Activated naive CD8-positive, alpha-beta T cell (primary cell): ENCODE results near the gene DNAH10.

Source experiments
- H3K27ac Mint-ChIP-seq: one replicate; pipeline ENCODE4 v1.8.0; 2021; ENCODE audit warnings: mixed read lengths
- H3K27me3 Mint-ChIP-seq: one replicate; pipeline ENCODE4 v1.8.0; 2021; ENCODE audit warnings: mixed read lengths
- H3K36me3 Mint-ChIP-seq: one replicate; pipeline ENCODE4 v1.8.0; 2021; ENCODE audit warnings: mixed read lengths
- H3K4me1 Mint-ChIP-seq: one replicate; pipeline ENCODE4 v1.8.0; 2021; ENCODE audit warnings: low read depth, mixed read lengths
- H3K4me3 Mint-ChIP-seq: one replicate; pipeline ENCODE4 v1.8.0; 2021; ENCODE audit warnings: mild to moderate bottlenecking, mixed read lengths
- H3K9me3 Mint-ChIP-seq: one replicate; pipeline ENCODE4 v1.8.0; 2021; ENCODE audit warnings: low read depth, mixed read lengths

Gene DNAH10

GRCh38 chr12:123731596-123731995, 30.5 kb upstream of the DNAH10 start:
- Mint-ChIP-seq H3K27ac (peak overlapping the region; percentile 12), H3K36me3 (peaks cover 22% of the 10 kb centered on the region), H3K27me3 (no peaks in the 10 kb centered on the region), H3K4me3 (no peak overlapping the region), H3K4me1 (peaks cover 6% of the 10 kb centered on the region), H3K9me3 (no peaks in the 10 kb centered on the region)

GRCh38 chr12:123732251-123732650, 29.9 kb upstream of the DNAH10 start:
- H3K9me3 Mint-ChIP-seq = no peaks in the 10 kb centered on the region
- peaks cover 8% of the 10 kb centered on the region for H3K4me1 Mint-ChIP-seq
- peaks cover 22% of the 10 kb centered on the region for H3K36me3 Mint-ChIP-seq
- no peaks in the 10 kb centered on the region for H3K27me3 Mint-ChIP-seq
- no peak overlapping the region for H3K4me3 Mint-ChIP-seq
- peak overlapping the region; percentile 12 for H3K27ac Mint-ChIP-seq

- H3K4me3 Mint-ChIP-seq = no peak overlapping the region
- no peaks in the 10 kb centered on the region for H3K9me3 Mint-ChIP-seq
- H3K4me1 Mint-ChIP-seq = peaks cover 8% of the 10 kb centered on the region
- peaks cover 24% of the 10 kb centered on the region for H3K36me3 Mint-ChIP-seq
- peak overlapping the region; percentile 68 for H3K27ac Mint-ChIP-seq
- H3K27me3 Mint-ChIP-seq = no peaks in the 10 kb centered on the region
Observed at GRCh38 chr12:123733229-123733628, 28.9 kb upstream of the DNAH10 start.

- H3K4me1 Mint-ChIP-seq = peaks cover 8% of the 10 kb centered on the region
- H3K4me3 Mint-ChIP-seq = no peak overlapping the region
- peak overlapping the region; percentile 46 for H3K27ac Mint-ChIP-seq
- H3K27me3 Mint-ChIP-seq = no peaks in the 10 kb centered on the region
- peaks cover 23% of the 10 kb centered on the region for H3K36me3 Mint-ChIP-seq
- H3K9me3 Mint-ChIP-seq = no peaks in the 10 kb centered on the region
Observed at GRCh38 chr12:123734268-123734667, 27.8 kb upstream of the DNAH10 start.

GRCh38 chr12:123741937-123742572, 20.0 kb upstream of the DNAH10 start:
- H3K36me3 Mint-ChIP-seq = peaks cover 22% of the 10 kb centered on the region
- H3K9me3 Mint-ChIP-seq = no peaks in the 10 kb centered on the region
- H3K4me3 Mint-ChIP-seq = peak overlapping the region; percentile 18
- H3K27ac Mint-ChIP-seq = peak overlapping the region; percentile 74
- no peaks in the 10 kb centered on the region for H3K27me3 Mint-ChIP-seq
- peaks cover 33% of the 10 kb centered on the region for H3K4me1 Mint-ChIP-seq

- Mint-ChIP-seq H3K27ac (peak overlapping the region; percentile 85), H3K36me3 (peaks cover 23% of the 10 kb centered on the region), H3K27me3 (no peaks in the 10 kb centered on the region), H3K4me1 (peaks cover 39% of the 10 kb centered on the region), H3K9me3 (no peaks in the 10 kb centered on the region), H3K4me3 (peak overlapping the region; percentile 17)
Observed at GRCh38 chr12:123743002-123743401, 19.1 kb upstream of the DNAH10 start.

- H3K4me3 Mint-ChIP-seq = no peak overlapping the region
- H3K9me3 Mint-ChIP-seq = no peaks in the 10 kb centered on the region
- H3K27ac Mint-ChIP-seq = peak overlapping the region; percentile 22
- no peaks in the 10 kb centered on the region for H3K27me3 Mint-ChIP-seq
- H3K4me1 Mint-ChIP-seq = peaks cover 41% of the 10 kb centered on the region
- peaks cover 20% of the 10 kb centered on the region for H3K36me3 Mint-ChIP-seq
Observed at GRCh38 chr12:123744836-123745235, 17.3 kb upstream of the DNAH10 start.

GRCh38 chr12:123747309-123747708, 14.8 kb upstream of the DNAH10 start:
- H3K27me3 Mint-ChIP-seq = no peaks in the 10 kb centered on the region
- peaks cover 13% of the 10 kb centered on the region for H3K36me3 Mint-ChIP-seq
- H3K9me3 Mint-ChIP-seq = no peaks in the 10 kb centered on the region
- peak overlapping the region; percentile 81 for H3K27ac Mint-ChIP-seq
- peak overlapping the region; percentile 12 for H3K4me3 Mint-ChIP-seq
- H3K4me1 Mint-ChIP-seq = peaks cover 29% of the 10 kb centered on the region

GRCh38 chr12:123748161-123748560, 13.9 kb upstream of the DNAH10 start:
- peaks cover 9% of the 10 kb centered on the region for H3K36me3 Mint-ChIP-seq
- H3K4me1 Mint-ChIP-seq = peaks cover 23% of the 10 kb centered on the region
- H3K9me3 Mint-ChIP-seq = no peaks in the 10 kb centered on the region
- no peaks in the 10 kb centered on the region for H3K27me3 Mint-ChIP-seq
- no peak overlapping the region for H3K27ac Mint-ChIP-seq
- H3K4me3 Mint-ChIP-seq = no peak overlapping the region

- no peak overlapping the region for H3K4me3 Mint-ChIP-seq
- H3K27me3 Mint-ChIP-seq = no peaks in the 10 kb centered on the region
- H3K27ac Mint-ChIP-seq = no peak overlapping the region
- no peaks in the 10 kb centered on the region for H3K9me3 Mint-ChIP-seq
- peaks cover 11% of the 10 kb centered on the region for H3K36me3 Mint-ChIP-seq
- H3K4me1 Mint-ChIP-seq = peaks cover 20% of the 10 kb centered on the region
Observed at GRCh38 chr12:123748661-123749060, 13.4 kb upstream of the DNAH10 start.

GRCh38 chr12:123749355-123749754, 12.7 kb upstream of the DNAH10 start:
- no peak overlapping the region for H3K4me3 Mint-ChIP-seq
- H3K27ac Mint-ChIP-seq = no peak overlapping the region
- H3K36me3 Mint-ChIP-seq = peaks cover 11% of the 10 kb centered on the region
- H3K4me1 Mint-ChIP-seq = peaks cover 19% of the 10 kb centered on the region
- H3K9me3 Mint-ChIP-seq = no peaks in the 10 kb centered on the region
- H3K27me3 Mint-ChIP-seq = no peaks in the 10 kb centered on the region

GRCh38 chr12:123750159-123750656, 11.9 kb upstream of the DNAH10 start:
- no peaks in the 10 kb centered on the region for H3K27me3 Mint-ChIP-seq

GRCh38 chr12:123752046-123752445, 10.1 kb upstream of the DNAH10 start:
- H3K27ac Mint-ChIP-seq = no peak overlapping the region
- no peaks in the 10 kb centered on the region for H3K9me3 Mint-ChIP-seq
- peaks cover 10% of the 10 kb centered on the region for H3K4me1 Mint-ChIP-seq

More at GRCh38 chr12:123750159-123750656, 11.9 kb upstream of the DNAH10 start:
- peaks cover 18% of the 10 kb centered on the region for H3K4me1 Mint-ChIP-seq
- H3K4me3 Mint-ChIP-seq = no peak overlapping the region
- no peaks in the 10 kb centered on the region for H3K9me3 Mint-ChIP-seq
- H3K36me3 Mint-ChIP-seq = peaks cover 11% of the 10 kb centered on the region
- no peak overlapping the region for H3K27ac Mint-ChIP-seq

GRCh38 chr12:123754041-123754772, 7.9 kb upstream of the DNAH10 start:
- no peaks in the 10 kb centered on the region for H3K9me3 Mint-ChIP-seq
- peaks cover 2% of the 10 kb centered on the region for H3K4me1 Mint-ChIP-seq
- no peak overlapping the region for H3K27ac Mint-ChIP-seq
- no peaks in the 10 kb centered on the region for H3K27me3 Mint-ChIP-seq
- H3K4me3 Mint-ChIP-seq = no peak overlapping the region
- peaks cover 5% of the 10 kb centered on the region for H3K36me3 Mint-ChIP-seq

More at GRCh38 chr12:123752046-123752445, 10.1 kb upstream of the DNAH10 start:
- H3K4me3 Mint-ChIP-seq = no peak overlapping the region
- no peaks in the 10 kb centered on the region for H3K27me3 Mint-ChIP-seq
- peaks cover 9% of the 10 kb centered on the region for H3K36me3 Mint-ChIP-seq

GRCh38 chr12:123757561-123757960, 4.5 kb upstream of the DNAH10 start:
- Mint-ChIP-seq H3K27ac (no peak overlapping the region), H3K27me3 (no peaks in the 10 kb centered on the region), H3K9me3 (no peaks in the 10 kb centered on the region), H3K36me3 (peaks cover 5% of the 10 kb centered on the region), H3K4me3 (no peak overlapping the region), H3K4me1 (peaks cover 5% of the 10 kb centered on the region)
